ENCODE results near the gene KLF16. TPM values are rescaled to one million over a fixed set of nuclear protein-coding genes. Genes with fewer than 3 reads are reported as not detected.
A peak's percentile ranks its signal among the peaks of the same experiment; 100 is the strongest.

The KLF16 gene
- total RNA-seq, 1 experiment from 2014 or later = 64.0 TPM

DNA sequence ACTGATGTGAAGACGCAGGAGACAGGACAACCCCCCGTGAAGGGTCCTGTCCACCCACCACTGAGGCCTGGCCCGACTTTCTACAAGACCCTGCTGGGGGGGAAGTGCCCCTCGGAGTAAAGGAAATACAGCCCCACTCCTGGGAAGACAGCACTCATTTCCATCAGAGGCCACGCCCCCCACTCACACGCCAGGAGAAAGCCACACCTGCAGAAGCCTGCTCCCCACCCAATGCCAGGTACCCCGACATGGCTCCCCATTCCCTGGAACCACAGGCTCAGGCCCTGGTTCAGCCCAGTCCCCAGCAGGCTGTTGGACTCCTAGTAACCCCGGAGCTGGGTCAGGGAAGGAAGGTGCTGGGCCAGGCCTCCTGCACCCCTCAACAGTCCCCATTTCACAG lies 40.4 kb downstream of the KLF16 start:
- no peak for ATAC-seq
- Mint-ChIP-seq H3K4me1 (peaks cover 6% of the 10 kb centered on the region; the same call in 1 of the 2 replicates), H3K9me3 (no peaks in the 10 kb centered on the region), H3K27me3 (ENCODE audit: low read depth) (no peaks in the 10 kb centered on the region), H3K36me3 (peaks cover 14% of the 10 kb centered on the region), H3K4me3 (no peak overlapping the region), H3K27ac (no peak overlapping the region)
- CTCF ChIA-PET = interaction anchor here (0.8 to 3.7 kb wide), 6 partner anchors 9 to 277 kb away, joined by 3 to 13 read pairs (median 3); no protein-coding TSS in a partner anchor
- no peak for TF ChIP-seq JUN (CRISPR knock-in tag; IDR thresholded peaks at IDR 0.05)
- no peak for TF ChIP-seq E2F1 (CRISPR knock-in tag; IDR thresholded peaks at IDR 0.05)
- TF ChIP-seq EMX1 (CRISPR knock-in tag; IDR thresholded peaks at IDR 0.05) = no peak
- TF ChIP-seq, protein P1, sequence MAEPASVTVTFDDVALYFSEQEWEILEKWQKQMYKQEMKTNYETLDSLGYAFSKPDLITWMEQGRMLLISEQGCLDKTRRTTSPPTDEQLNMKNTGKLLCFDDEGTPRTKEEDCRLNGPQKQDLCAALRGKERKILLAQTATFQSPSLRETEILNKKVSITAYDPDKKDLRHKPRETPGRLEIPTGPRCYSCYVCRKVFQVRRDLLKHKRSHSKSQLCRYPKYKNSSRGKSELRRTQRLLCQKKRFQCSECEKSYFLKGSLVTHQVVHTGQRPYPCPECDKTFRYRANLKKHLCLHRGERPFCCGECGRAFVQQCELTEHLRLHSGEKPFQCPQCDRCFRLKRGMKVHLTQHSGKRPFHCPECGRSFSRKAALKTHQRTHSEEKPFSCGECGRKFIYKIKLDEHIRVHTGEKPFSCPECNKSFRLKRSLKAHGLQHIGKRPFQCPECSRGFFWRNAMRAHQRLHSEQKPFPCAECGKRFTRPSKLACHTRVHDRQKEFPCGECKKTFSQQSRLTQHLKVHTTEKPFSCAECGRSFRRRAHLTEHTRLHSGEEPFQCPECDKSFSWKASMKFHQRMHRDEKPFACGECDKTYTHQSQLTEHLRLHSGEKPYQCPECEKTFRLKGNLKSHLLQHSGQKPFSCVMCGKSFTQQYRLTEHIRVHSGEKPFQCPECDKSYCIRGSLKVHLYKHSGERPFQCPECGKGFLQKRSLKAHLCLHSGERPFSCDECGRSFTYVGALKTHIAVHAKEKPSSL (CRISPR knock-in tag; conservative IDR thresholded peaks at IDR 0.05) = no peak
- no peak for TF ChIP-seq ZNF121 (CRISPR knock-in tag; IDR thresholded peaks at IDR 0.05)
- TF ChIP-seq USF2 (CRISPR knock-in tag; IDR thresholded peaks at IDR 0.05) = no peak
- TF ChIP-seq ZNF232 (CRISPR knock-in tag; IDR thresholded peaks at IDR 0.05) = no peak
- TF ChIP-seq, protein P2, sequence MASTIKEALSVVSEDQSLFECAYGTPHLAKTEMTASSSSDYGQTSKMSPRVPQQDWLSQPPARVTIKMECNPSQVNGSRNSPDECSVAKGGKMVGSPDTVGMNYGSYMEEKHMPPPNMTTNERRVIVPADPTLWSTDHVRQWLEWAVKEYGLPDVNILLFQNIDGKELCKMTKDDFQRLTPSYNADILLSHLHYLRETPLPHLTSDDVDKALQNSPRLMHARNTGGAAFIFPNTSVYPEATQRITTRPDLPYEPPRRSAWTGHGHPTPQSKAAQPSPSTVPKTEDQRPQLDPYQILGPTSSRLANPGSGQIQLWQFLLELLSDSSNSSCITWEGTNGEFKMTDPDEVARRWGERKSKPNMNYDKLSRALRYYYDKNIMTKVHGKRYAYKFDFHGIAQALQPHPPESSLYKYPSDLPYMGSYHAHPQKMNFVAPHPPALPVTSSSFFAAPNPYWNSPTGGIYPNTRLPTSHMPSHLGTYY (CRISPR knock-in tag; IDR thresholded peaks at IDR 0.05) = no peak
- POLR2A ChIA-PET = no interaction called here
- no peak for DNase-seq (ENCODE audit: low spot score)

DNA sequence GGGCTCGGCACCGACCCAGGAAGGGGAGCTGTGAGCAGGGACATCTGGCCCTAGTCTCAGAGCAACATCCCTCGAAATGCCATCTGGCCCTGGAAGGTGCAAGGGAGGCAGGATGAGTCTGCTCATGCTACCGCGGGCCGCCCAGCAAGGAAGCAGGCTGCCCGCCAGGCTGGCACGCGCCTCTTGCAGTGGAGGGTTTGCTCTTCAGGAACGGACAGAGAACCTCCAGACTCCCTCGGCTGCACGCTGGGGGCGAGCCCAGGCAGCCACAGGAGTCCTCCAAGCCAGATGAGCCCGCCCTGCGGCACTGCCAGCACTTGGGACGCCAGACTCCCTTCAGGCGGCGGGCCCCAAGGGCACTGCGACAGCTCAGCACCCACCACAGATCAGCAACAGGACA lies 41.2 kb downstream of the KLF16 start:
- Mint-ChIP-seq H3K4me1 (peaks cover 6% of the 10 kb centered on the region; the same call in 1 of the 2 replicates), H3K36me3 (peaks cover 15% of the 10 kb centered on the region), H3K27ac (peak overlapping the region; percentile 49; the same call in 1 of the 2 replicates), H3K9me3 (no peaks in the 10 kb centered on the region), H3K27me3 (ENCODE audit: low read depth) (no peaks in the 10 kb centered on the region), H3K4me3 (no peak overlapping the region)
- ATAC-seq (no peak), DNase-seq (ENCODE audit: low spot score) (no peak)
- ChIA-PET POLR2A (no interaction called here), CTCF (interaction anchor here (1.3 to 3.7 kb wide), 3 partner anchors 15 to 54 kb away, joined by 3 to 13 read pairs (median 8); no protein-coding TSS in a partner anchor)
- no peak for TF ChIP-seq RELA (CRISPR knock-in tag; IDR thresholded peaks at IDR 0.05; ENCODE audit: borderline replicate concordance)
- no peak for TF ChIP-seq CREB1 (CRISPR knock-in tag; IDR thresholded peaks at IDR 0.05)
- TF ChIP-seq, protein P3, sequence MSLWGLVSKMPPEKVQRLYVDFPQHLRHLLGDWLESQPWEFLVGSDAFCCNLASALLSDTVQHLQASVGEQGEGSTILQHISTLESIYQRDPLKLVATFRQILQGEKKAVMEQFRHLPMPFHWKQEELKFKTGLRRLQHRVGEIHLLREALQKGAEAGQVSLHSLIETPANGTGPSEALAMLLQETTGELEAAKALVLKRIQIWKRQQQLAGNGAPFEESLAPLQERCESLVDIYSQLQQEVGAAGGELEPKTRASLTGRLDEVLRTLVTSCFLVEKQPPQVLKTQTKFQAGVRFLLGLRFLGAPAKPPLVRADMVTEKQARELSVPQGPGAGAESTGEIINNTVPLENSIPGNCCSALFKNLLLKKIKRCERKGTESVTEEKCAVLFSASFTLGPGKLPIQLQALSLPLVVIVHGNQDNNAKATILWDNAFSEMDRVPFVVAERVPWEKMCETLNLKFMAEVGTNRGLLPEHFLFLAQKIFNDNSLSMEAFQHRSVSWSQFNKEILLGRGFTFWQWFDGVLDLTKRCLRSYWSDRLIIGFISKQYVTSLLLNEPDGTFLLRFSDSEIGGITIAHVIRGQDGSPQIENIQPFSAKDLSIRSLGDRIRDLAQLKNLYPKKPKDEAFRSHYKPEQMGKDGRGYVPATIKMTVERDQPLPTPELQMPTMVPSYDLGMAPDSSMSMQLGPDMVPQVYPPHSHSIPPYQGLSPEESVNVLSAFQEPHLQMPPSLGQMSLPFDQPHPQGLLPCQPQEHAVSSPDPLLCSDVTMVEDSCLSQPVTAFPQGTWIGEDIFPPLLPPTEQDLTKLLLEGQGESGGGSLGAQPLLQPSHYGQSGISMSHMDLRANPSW (CRISPR knock-in tag; conservative IDR thresholded peaks at IDR 0.05; ENCODE audit: low read depth) = no peak
- no peak for TF ChIP-seq ZMAT4 (CRISPR knock-in tag; IDR thresholded peaks at IDR 0.05)
- TF ChIP-seq GTF2I (CRISPR knock-in tag; conservative IDR thresholded peaks at IDR 0.05) = no peak
- TF ChIP-seq TEAD4 (CRISPR knock-in tag; IDR thresholded peaks at IDR 0.05) = no peak
- no peak for TF ChIP-seq RORB (CRISPR knock-in tag; IDR thresholded peaks at IDR 0.05)
- no peak for TF ChIP-seq FOXP1 (CRISPR knock-in tag; IDR thresholded peaks at IDR 0.05; ENCODE audit: borderline replicate concordance)
- TF ChIP-seq ELF4 (CRISPR knock-in tag; IDR thresholded peaks at IDR 0.05; ENCODE audit: low read depth) = no peak
- no peak for TF ChIP-seq CDX4 (CRISPR knock-in tag; IDR thresholded peaks at IDR 0.05; ENCODE audit: borderline replicate concordance)
- TF ChIP-seq, protein P4, sequence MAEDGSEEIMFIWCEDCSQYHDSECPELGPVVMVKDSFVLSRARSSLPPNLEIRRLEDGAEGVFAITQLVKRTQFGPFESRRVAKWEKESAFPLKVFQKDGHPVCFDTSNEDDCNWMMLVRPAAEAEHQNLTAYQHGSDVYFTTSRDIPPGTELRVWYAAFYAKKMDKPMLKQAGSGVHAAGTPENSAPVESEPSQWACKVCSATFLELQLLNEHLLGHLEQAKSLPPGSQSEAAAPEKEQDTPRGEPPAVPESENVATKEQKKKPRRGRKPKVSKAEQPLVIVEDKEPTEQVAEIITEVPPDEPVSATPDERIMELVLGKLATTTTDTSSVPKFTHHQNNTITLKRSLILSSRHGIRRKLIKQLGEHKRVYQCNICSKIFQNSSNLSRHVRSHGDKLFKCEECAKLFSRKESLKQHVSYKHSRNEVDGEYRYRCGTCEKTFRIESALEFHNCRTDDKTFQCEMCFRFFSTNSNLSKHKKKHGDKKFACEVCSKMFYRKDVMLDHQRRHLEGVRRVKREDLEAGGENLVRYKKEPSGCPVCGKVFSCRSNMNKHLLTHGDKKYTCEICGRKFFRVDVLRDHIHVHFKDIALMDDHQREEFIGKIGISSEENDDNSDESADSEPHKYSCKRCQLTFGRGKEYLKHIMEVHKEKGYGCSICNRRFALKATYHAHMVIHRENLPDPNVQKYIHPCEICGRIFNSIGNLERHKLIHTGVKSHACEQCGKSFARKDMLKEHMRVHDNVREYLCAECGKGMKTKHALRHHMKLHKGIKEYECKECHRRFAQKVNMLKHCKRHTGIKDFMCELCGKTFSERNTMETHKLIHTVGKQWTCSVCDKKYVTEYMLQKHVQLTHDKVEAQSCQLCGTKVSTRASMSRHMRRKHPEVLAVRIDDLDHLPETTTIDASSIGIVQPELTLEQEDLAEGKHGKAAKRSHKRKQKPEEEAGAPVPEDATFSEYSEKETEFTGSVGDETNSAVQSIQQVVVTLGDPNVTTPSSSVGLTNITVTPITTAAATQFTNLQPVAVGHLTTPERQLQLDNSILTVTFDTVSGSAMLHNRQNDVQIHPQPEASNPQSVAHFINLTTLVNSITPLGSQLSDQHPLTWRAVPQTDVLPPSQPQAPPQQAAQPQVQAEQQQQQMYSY (CRISPR knock-in tag; IDR thresholded peaks at IDR 0.05) = no peak
- TF ChIP-seq ZNF219 (CRISPR knock-in tag; IDR thresholded peaks at IDR 0.05; ENCODE audit: borderline replicate concordance) = no peak
- TF ChIP-seq ZNF121 (CRISPR knock-in tag; IDR thresholded peaks at IDR 0.05) = no peak

Measured in WTC11 (cell line).